Fibroblast of pulmonary artery (primary cell): ENCODE data around the gene MAOA.
A peak's percentile ranks its signal among the peaks of the same experiment; 100 is the strongest.

Experiments
- DNase-seq: peaks from one replicate; pipeline ENCODE4 v3.0.0-alpha.2; 2010; ENCODE audit warnings: low read depth
- H3K4me3 ChIP-seq: replicated peaks from 2 replicates; pipeline ENCODE4 v1.5.1; 2011; ENCODE audit warnings: low read depth, mild to moderate bottlenecking, control low read depth, low read length, moderate library complexity
- TF ChIP-seq, protein P1 (sequence below): IDR thresholded peaks from 2 replicates; pipeline ENCODE4 v1.5.1; 2011; ENCODE audit warnings: mild to moderate bottlenecking, control low read depth, low read length, inconsistent platforms; ENCODE audit errors: missing control alignments

Gene MAOA

DNA sequence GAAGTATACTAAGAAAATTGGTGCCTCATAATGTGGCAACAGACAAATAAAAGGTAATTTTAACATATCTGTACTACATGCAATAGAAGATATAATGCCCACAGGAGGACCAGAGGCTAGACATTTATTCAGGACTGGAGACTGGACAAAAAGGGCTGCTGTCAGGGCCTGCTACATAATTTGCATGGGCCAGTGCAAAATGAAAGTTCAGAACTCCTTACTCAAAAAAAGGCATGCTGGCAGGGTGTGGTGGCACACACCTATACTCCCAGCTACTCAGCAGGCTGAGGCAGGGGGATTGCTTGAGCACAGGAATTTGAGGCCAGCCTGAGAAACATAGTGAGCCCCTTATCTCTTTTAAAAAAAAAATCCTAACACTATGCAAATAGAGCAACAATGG lies 12.4 kb upstream of the MAOA start:
- no peak for DNase-seq
- TF ChIP-seq, protein P1, sequence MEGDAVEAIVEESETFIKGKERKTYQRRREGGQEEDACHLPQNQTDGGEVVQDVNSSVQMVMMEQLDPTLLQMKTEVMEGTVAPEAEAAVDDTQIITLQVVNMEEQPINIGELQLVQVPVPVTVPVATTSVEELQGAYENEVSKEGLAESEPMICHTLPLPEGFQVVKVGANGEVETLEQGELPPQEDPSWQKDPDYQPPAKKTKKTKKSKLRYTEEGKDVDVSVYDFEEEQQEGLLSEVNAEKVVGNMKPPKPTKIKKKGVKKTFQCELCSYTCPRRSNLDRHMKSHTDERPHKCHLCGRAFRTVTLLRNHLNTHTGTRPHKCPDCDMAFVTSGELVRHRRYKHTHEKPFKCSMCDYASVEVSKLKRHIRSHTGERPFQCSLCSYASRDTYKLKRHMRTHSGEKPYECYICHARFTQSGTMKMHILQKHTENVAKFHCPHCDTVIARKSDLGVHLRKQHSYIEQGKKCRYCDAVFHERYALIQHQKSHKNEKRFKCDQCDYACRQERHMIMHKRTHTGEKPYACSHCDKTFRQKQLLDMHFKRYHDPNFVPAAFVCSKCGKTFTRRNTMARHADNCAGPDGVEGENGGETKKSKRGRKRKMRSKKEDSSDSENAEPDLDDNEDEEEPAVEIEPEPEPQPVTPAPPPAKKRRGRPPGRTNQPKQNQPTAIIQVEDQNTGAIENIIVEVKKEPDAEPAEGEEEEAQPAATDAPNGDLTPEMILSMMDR: no peak
- no peak overlapping the region for H3K4me3 ChIP-seq

DNA sequence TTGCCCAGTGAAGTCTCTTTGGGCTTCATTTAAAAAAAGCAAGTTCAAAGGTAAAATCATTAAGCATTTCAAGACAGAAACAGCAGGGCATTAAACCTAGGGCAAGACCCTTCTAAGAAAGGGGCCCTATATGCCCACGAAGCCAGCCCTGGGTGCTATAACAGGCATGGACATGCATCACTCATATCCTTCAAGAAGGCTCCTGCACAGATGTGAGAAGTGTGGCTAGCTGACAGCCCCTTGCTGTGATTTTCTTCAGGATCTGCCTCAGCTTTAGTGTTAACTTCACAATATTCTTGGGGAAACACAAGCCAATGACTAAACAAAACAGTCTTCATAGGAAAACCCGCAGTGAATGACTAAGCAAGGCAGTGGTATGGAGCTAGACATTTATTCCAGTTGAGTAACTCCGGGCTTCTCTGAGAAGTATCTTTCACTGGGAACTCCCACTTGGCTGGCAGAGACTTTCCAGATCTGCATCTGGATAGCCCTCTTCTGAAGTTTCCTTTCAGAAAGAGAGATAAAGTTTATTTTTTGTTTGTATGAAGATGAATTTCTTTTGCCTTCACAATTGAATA lies 11.9 kb upstream of the MAOA start:
- no peak overlapping the region for H3K4me3 ChIP-seq
- TF ChIP-seq, protein P1: no peak
- peak; percentile 90 for DNase-seq

DNA sequence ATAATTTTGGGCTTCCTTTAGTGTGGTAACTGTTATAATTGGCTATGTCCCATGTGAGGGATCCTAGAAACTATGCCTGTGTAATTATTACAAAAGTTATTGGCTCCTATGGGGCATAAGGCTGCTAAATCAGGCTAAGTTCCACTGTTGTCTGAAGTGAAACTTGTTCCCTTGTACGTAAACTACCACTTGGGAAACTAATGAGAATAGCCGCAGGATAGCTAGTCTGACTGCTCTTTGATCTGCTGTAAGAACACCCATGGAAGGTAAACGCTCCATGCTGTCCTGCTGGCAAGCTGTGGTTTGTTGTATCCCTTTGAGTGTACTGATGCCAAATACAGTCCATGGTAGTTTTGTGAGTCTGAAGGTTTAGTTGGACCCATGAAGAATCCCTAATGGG lies 9.3 kb upstream of the MAOA start:
- no peak for DNase-seq
- TF ChIP-seq, protein P1: no peak
- no peak overlapping the region for H3K4me3 ChIP-seq

DNA sequence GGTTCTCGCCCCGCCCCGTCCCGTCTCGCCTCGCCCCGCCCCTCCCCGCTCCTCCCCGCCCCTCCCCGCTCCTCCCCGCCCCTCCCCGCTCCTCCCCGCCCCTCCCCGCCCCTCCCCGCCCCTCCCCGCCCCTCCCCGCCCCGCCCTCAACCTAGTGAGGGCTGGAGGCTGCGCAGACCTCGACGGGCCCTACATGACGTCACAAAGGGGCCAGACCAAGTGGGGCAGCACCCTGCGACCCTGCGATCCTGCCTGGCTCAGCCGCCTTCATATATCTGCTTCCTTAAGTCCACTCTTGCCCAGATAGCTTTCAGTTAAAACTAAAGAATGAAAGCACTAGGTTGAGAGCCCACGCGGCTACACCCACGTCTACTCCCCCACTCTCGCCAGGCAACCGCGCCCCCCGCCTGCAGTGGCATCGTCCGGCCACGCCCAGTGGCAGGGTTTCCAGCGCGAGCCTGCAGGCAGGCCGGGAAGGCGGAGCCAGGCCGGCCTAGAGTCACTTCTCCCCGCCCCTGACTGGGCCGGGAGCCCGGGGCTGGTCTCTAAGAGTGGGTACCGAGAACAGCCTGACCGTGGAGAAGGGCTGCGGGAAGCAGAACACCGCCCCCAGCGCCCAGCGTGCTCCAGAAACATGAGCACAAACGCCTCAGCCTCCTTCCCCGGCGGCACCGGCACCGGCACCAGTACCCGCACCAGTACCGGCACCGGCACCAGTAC lies 1.5 kb upstream of the MAOA start:
- DNase-seq: peak; percentile 94
- H3K4me3 ChIP-seq: peak overlapping the region; percentile 75
- TF ChIP-seq, protein P1: peak; percentile 26

DNA sequence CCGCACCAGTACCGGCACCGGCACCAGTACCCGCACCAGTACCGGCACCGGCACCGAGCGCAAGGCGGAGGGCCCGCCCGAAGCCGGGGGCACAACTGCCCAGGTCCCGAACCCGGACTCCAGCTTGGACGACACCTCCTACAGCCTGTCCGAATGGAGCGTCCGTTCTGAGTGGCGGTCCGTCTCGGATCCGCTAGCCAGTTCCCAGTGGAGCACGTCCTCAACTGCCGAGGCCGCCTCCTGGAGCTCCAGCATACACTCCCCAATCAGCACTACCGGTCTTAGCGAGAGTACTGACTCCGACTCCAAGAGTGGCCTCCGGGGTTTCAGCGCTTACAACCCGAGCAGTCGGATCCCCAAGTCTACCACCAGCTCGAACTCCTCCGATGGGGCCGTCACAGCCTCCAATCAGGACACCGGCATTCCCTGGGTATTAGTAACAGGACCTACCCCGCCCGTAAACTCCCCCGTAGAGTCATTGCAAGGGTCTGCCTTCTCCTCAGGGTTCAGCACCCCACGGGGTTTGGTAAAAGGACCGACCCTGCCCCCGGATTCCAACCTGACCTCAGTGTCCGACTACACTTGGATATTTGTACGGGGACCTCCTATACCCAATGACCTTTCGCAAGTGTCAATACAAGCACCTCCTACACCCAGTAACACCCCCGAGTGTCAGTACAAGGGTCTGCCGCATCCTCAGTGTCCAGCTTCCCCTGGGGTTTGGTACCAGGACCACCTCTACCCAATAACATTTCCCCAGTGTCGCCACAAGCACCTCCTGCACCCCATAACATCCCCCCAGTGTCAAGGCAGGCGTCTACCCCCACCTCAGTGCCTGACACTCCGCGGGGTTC lies 721 bp upstream of the MAOA start:
- TF ChIP-seq, protein P1: no peak
- DNase-seq: peak; percentile 56

DNA sequence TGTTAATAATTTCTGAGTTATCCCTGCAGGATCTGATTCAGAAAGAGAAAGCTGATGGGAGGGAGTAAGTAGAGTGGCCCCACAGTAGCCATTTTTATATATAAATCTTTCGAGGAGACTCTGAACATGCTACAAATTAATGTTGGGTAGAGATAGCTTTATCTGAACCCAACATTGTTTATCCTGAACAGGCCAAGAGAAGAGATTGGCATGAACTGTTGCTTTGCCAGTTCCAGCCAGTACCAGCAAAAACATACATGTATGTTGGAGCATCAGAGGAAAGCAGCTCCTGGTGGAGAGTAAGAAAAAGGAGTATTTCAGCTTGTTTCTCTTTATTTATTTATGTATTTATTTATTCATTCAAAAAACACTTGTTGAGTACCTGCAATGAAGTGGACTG lies 1.6 kb downstream of the MAOA start:
- peak overlapping the region; percentile 75 for H3K4me3 ChIP-seq
- TF ChIP-seq, protein P1: no peak
- no peak for DNase-seq

More for the DNA sequence above, 721 bp upstream of the MAOA start:
- peak overlapping the region; percentile 75 for H3K4me3 ChIP-seq
